Esophagus muscularis mucosa (tissue), 4 donors: ENCODE data around the gene AUTS2. TPM values are rescaled to one million over a fixed set of nuclear protein-coding genes. Genes with fewer than 3 reads are reported as not detected.
A peak's percentile ranks its signal among the peaks of the same experiment; 100 is the strongest.
"Not testable (repeated sequence)": the region's sequence is repeated elsewhere in the genome, so short reads cannot be mapped to it uniquely, and the experiment has no call there.

Experiments
- DNase-seq: peaks from one replicate; pipeline ENCODE4 v3.0.0-alpha.2; 2017; ENCODE audit errors: extremely low spot score
- H3K27ac ChIP-seq, 4 donors: fragments of 200-600 bp; sonication (generic); replicated peaks in 1 of 4; 1 replicate in 3 of 4; 2 replicates in 1 of 4; pipeline ENCODE4 v1.5.1; 2016 to 2019; ENCODE audit warnings: mild to moderate bottlenecking in 1 of 4
- H3K27me3 ChIP-seq, 4 donors: fragments of 200-600 bp; sonication (generic); one replicate each; pipeline versions ENCODE4 v1.5.1 to v1.6.0; 2016 to 2019
- H3K36me3 ChIP-seq, 4 donors: fragments of 200-600 bp; sonication (generic); one replicate each; pipeline ENCODE4 v1.5.1; 2016 to 2019
- H3K4me1 ChIP-seq, 4 donors: fragments of 200-600 bp; sonication (generic); one replicate each; pipeline ENCODE4 v1.5.1; 2016 to 2019
- H3K4me3 ChIP-seq, 4 donors: fragments of 200-600 bp; sonication (generic); 1 replicate in 2 of 4; 2 replicates in 2 of 4; pipeline ENCODE4 v1.5.1; 2016 to 2019; ENCODE audit warnings: mild to moderate bottlenecking in 4 of 4, moderate library complexity in 1 of 4
- H3K9me3 ChIP-seq, 4 donors: fragments of 200-600 bp; sonication (generic); 1 replicate in 3 of 4; 2 replicates in 1 of 4; pipeline ENCODE4 v1.5.1; 2016 to 2019
- CTCF ChIP-seq, 3 experiments: fragments of 200-600 bp in 2 of 3; fragments of 450-650 bp in 1 of 3; sonication (generic) in 2 of 3; IDR thresholded peaks; one replicate each; pipeline ENCODE4 v1.5.1; 2017 to 2019; ENCODE audit warnings: antibody characterized with exemption in 3 of 3, mild to moderate bottlenecking in 2 of 3, moderate library complexity in 1 of 3
- EP300 ChIP-seq: sonication (generic); formaldehyde crosslinking; IDR thresholded peaks from one replicate; pipeline ENCODE4 v1.6.1; 2017; ENCODE audit warnings: antibody characterized with exemption
- POLR2A ChIP-seq: fragments of 450-650 bp; IDR thresholded peaks from one replicate; pipeline ENCODE4 v1.6.1; 2017; ENCODE audit warnings: antibody characterized with exemption, moderate library complexity, mild to moderate bottlenecking, low read depth
- POLR2AphosphoS5 ChIP-seq, 2 donors: sonication (generic); formaldehyde crosslinking; IDR thresholded peaks; one replicate each; pipeline ENCODE4 v1.6.1; 2017; ENCODE audit warnings: antibody characterized with exemption in 2 of 2
- WGBS: methylation state at CpG from one replicate; pipeline ENCODE4 v1.1.5; 2018; 5-methylcytosine and 5-hydroxymethylcytosine counted together
- intact Hi-C: fragments of 100-400 bp; cut with DNase I; formaldehyde crosslinking; loops from one replicate; pipeline ENCODE4 v1.15.1; 2023
- total RNA-seq, 4 donors: library from RNA; depleted of rRNA; stranded (reverse); fragments of >200 nt; gene quantifications; one replicate each; pipeline versions ENCODE4 v1.1.0 to v1.2.1, GENCODE V29; 2016

The AUTS2 gene
- total RNA-seq, 4 donors from 2014 or later, result 18.5 to 44.9 (median 34.2) TPM

GRCh38 chr7:70590126-70590854, 992.0 kb downstream of the AUTS2 start:
- H3K27ac ChIP-seq, result no peak overlapping the region
- H3K9me3 ChIP-seq, result no peaks in the 10 kb centered on the region
- 92% methylated on average over 11 of the region's 11 CpGs for WGBS
- no peak overlapping the region for H3K4me3 ChIP-seq
- no peak for DNase-seq
- intact Hi-C loops, result no loop called here
- no peaks in the 10 kb centered on the region for H3K27me3 ChIP-seq
- H3K4me1 ChIP-seq, result peaks cover 0 to 5% (median 4%) of the 10 kb centered on the region in 4 donors
- no peaks in the 10 kb centered on the region for H3K36me3 ChIP-seq
- no peak for TF ChIP-seq POLR2A

DNA sequence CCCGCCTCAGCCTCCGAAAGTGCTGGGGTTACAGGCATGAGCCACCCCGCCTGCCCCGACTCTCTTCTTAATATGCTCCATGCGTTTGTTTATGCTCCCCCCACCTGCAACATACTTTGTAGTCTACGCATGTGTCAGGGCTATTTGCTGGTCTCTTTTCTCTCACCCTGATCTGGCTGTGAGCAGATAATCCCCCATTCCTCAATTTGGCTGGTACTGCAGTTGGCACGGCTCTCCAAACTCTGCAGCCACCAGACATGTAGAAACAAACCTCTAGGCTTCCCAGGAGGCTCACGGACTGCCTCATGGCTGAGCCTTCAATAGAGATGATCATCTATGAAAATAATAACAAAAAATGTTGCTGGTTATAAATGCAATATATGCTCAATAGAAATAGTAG, 993.4 kb downstream of the AUTS2 start:
- H3K4me3 ChIP-seq, result no peak overlapping the region
- intact Hi-C loops, result no loop called here
- TF ChIP-seq POLR2A (no peak), EP300 (no peak), POLR2AphosphoS5 (IDR thresholded peaks at IDR 0.05) (no peak), CTCF (IDR thresholded peaks at IDR 0.05) (no peak)
- peaks cover 0 to 18% (median 16%) of the 10 kb centered on the region in 4 donors for H3K4me1 ChIP-seq
- no peaks in the 10 kb centered on the region for H3K27me3 ChIP-seq
- no peak overlapping the region for H3K27ac ChIP-seq
- 97% methylated on average over 8 of the region's 8 CpGs for WGBS
- no peaks in the 10 kb centered on the region for H3K36me3 ChIP-seq
- DNase-seq, result no peak
- H3K9me3 ChIP-seq, result no peaks in the 10 kb centered on the region

GRCh38 chr7:70592171-70592570, 993.9 kb downstream of the AUTS2 start:
- Histone ChIP-seq H3K4me3 (no peak overlapping the region), H3K27ac (no peak overlapping the region), H3K27me3 (no peaks in the 10 kb centered on the region), H3K4me1 (peaks cover 0 to 18% (median 16%) of the 10 kb centered on the region in 4 donors), H3K36me3 (no peaks in the 10 kb centered on the region), H3K9me3 (no peaks in the 10 kb centered on the region)
- intact Hi-C loops, result no loop called here
- WGBS, result 93% methylated on average over 4 of the region's 4 CpGs
- no peak for DNase-seq
- no peak for TF ChIP-seq POLR2A
- TF ChIP-seq POLR2AphosphoS5 (IDR thresholded peaks at IDR 0.05), result no peak
- TF ChIP-seq EP300, result no peak
- TF ChIP-seq CTCF (IDR thresholded peaks at IDR 0.05), result no peak

DNA sequence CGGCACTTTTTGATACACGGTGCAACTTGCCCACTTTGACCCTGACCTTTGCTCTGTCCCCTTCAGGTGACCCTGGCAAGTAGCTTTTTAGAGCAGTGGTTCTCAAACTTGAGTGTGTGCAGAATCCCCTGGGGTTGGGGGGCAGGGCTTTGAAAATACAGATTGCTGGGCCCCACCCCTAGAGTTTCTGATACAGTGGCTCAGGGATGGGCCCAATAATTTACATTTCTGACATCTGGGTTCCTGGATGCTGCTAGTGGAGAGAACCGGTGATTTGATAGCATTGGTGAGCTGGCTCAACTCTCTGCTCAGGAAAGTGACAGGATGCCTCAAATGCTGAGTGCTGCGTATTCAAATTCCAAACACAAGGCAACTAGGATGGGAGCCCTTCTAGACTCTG, 995.9 kb downstream of the AUTS2 start:
- DNase-seq, result no peak
- no peak overlapping the region for H3K27ac ChIP-seq
- no peak overlapping the region for H3K4me3 ChIP-seq
- no peaks in the 10 kb centered on the region for H3K27me3 ChIP-seq
- peaks cover 0 to 18% (median 16%) of the 10 kb centered on the region in 4 donors for H3K4me1 ChIP-seq
- WGBS, result 100% methylated on average over 4 of the region's 4 CpGs
- H3K36me3 ChIP-seq, result no peaks in the 10 kb centered on the region
- intact Hi-C loops, result no loop called here
- no peak for TF ChIP-seq POLR2A
- TF ChIP-seq CTCF (IDR thresholded peaks at IDR 0.05), result no peak
- no peak for TF ChIP-seq EP300
- TF ChIP-seq POLR2AphosphoS5 (IDR thresholded peaks at IDR 0.05), result no peak
- H3K9me3 ChIP-seq, result no peaks in the 10 kb centered on the region

- H3K27me3 ChIP-seq, H3K4me3 ChIP-seq, DNase-seq, H3K9me3 ChIP-seq, H3K36me3 ChIP-seq, H3K27ac ChIP-seq, intact Hi-C loops: not testable (repeated sequence)
- H3K4me1 ChIP-seq, result peaks cover 0 to 18% (median 16%) of the 10 kb centered on the region in 4 donors
- WGBS, result 95% methylated on average over 7 of the region's 7 CpGs
These were observed 996.6 kb downstream of the AUTS2 start for GRCh38 chr7:70594885-70595284.

DNA sequence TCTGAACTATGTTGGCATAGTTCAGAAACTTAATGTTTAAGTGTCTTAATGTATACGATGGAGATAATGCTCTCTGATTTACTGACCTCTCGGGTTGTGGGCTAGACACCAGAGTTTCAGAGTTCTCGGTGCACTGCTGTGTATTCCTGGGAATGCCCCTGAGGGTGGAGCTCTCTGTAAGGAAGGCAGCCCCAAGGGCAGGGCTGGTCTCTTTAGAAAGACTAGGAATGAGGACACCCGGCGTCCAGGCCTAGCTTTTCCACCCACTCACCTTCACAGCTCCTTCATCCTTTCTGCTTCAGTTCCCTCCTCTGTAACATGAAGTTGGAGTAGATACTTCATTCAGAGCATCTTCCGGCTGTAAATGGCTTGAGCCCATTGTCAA, 997.1 kb downstream of the AUTS2 start:
- Histone ChIP-seq H3K36me3 (no peaks in the 10 kb centered on the region), H3K4me1 (peaks cover 0 to 18% (median 16%) of the 10 kb centered on the region in 4 donors), H3K27me3 (no peaks in the 10 kb centered on the region), H3K9me3 (no peaks in the 10 kb centered on the region), H3K27ac (no peak overlapping the region), H3K4me3 (peak overlapping the region; percentile 47 to 56 (median 48))
- 67% methylated on average over 4 of the region's 6 CpGs for WGBS
- TF ChIP-seq POLR2A (no peak), CTCF (IDR thresholded peaks at IDR 0.05) (no peak), EP300 (no peak), POLR2AphosphoS5 (IDR thresholded peaks at IDR 0.05) (no peak)
- no peak for DNase-seq
- intact Hi-C loops, result no loop called here
